Fibroblast of lung (primary cell): ENCODE data around the gene ELL.

Experiments used
- EZH2 ChIP-seq: IDR thresholded peaks from 2 replicates; pipeline ENCODE4 v1.5.1; 2012; ENCODE audit warnings: low read length, control low read depth, mild to moderate bottlenecking; ENCODE audit errors: missing control alignments
- TF ChIP-seq, protein P1 (sequence below), 2 donors: IDR thresholded peaks in 1 of 2; conservative IDR thresholded peaks in 1 of 2; 1 replicate in 1 of 2; 2 replicates in 1 of 2; pipeline ENCODE4 v1.5.1; 2011 to 2012; ENCODE audit warnings: low read length in 2 of 2, control low read depth in 1 of 2, inconsistent platforms in 1 of 2, low read depth in 1 of 2, mild to moderate bottlenecking in 1 of 2

DNA sequence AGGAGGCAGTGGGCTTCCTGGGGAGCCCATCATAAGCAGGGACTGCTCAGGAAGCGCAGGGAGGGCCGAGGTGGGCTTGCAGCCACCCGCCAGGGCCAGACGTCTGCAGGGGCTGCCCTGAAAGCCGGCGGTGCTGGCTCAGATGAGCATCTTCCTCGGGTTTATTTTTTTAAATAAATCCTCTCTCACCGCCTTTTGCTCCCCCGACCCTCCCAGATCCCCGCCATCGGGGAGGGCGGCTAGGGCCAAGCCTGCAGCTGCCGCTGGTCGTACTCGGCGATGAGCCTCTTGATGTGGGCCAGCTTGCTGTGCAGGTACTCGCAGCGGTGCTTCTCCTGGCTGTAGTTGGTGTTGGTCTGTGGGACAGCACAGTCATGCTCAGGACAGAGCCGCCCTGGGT is 77.4 kb downstream of the ELL start:
- TF ChIP-seq, protein P1, sequence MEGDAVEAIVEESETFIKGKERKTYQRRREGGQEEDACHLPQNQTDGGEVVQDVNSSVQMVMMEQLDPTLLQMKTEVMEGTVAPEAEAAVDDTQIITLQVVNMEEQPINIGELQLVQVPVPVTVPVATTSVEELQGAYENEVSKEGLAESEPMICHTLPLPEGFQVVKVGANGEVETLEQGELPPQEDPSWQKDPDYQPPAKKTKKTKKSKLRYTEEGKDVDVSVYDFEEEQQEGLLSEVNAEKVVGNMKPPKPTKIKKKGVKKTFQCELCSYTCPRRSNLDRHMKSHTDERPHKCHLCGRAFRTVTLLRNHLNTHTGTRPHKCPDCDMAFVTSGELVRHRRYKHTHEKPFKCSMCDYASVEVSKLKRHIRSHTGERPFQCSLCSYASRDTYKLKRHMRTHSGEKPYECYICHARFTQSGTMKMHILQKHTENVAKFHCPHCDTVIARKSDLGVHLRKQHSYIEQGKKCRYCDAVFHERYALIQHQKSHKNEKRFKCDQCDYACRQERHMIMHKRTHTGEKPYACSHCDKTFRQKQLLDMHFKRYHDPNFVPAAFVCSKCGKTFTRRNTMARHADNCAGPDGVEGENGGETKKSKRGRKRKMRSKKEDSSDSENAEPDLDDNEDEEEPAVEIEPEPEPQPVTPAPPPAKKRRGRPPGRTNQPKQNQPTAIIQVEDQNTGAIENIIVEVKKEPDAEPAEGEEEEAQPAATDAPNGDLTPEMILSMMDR (conservative IDR thresholded peaks at IDR 0.05 in 1 of 2, IDR thresholded peaks at IDR 0.05 in 1 of 2; ENCODE audit: low read depth in 1 of 2, low read length in 2 of 2), result no peak
- no peak for TF ChIP-seq EZH2
